Islet precursor cell (in vitro differentiated cells): Measurements from ENCODE around the gene LOX.
"Not testable (repeated sequence)": the region's sequence is repeated elsewhere in the genome, so short reads cannot be mapped to it uniquely, and the experiment has no call there.

Source experiments
- DNase-seq: peaks from one replicate; pipeline ENCODE4 v3.0.0-alpha.2; 2018

Gene LOX

DNA sequence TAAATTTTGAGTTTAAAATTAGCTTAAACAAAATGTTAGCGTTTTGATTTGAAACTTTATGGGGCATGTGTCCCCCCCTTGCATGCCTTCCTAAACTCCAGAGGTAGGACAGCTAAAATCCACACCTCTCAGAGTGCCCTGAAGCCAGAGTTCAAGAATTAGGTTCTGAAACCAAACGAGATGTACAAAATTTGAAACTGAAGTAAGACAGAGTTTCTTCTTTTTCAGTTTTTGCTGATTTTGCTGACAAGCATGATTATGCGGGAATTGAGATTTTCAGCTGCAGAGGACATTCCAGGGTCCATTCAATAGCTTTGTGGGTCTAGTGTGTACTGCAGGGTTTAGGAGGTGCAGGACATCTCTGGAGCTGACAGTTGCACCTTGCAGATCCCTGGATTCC lies 17.1 kb upstream of the LOX start:
- DNase-seq, result no peak

DNA sequence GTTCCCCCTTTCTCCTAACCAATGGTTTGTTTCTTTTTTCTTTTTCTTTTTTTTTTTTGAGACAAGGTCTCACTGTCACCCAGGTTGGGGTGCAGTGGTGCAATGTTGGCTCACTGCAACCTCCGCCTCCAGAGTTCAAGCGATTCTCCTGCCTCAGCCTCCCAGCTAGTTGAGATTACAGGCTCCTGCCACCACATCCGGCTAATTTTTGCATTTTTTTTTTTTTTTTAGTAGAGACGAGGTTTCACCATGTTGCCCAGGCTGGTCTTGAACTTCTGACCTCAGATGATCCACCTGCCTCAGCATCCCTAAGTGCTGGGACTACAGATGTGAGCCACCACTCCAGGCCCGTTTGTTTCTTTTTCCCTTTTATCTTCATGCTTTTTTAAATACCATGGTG lies 16.2 kb upstream of the LOX start:
- DNase-seq, result not testable (repeated sequence)

DNA sequence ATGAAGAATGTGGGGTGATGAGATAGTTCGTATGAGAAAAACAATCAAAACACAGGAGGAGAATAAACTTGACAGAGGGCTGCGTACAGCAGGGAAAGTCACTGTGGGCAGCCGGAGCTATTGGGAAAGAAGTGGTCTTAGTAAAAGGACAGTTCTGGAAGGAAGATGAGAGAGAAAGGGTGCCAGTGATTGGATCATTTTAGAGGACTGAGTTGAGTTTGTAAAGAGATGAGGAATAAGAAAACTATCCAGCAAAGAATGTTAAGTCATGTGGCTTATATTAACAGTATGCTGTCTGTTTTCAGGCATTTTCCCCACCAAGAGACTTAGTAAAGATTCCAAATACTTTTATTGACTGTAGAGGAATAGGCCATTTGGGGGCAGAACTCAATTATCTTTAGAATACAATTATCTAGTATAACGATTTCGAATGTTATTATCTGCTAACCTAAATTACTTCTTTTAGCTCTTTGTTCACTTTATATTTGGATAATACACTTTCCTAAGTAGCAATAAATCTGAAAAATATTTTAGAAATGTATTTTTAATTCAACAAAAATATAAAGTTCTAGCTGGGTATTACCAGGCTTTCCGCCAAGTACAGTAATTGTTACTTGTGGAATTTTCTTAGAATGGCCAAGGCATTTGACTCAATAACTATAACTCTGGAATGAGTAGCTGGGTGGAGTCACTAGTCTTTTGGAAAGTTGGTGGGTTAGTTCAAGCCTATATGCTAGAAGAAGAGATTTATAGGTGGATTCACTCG lies 15.5 kb upstream of the LOX start:
- DNase-seq, result no peak

- no peak for DNase-seq
These were observed 14.0 kb upstream of the LOX start for GRCh38 chr5:122091936-122092600.

DNA sequence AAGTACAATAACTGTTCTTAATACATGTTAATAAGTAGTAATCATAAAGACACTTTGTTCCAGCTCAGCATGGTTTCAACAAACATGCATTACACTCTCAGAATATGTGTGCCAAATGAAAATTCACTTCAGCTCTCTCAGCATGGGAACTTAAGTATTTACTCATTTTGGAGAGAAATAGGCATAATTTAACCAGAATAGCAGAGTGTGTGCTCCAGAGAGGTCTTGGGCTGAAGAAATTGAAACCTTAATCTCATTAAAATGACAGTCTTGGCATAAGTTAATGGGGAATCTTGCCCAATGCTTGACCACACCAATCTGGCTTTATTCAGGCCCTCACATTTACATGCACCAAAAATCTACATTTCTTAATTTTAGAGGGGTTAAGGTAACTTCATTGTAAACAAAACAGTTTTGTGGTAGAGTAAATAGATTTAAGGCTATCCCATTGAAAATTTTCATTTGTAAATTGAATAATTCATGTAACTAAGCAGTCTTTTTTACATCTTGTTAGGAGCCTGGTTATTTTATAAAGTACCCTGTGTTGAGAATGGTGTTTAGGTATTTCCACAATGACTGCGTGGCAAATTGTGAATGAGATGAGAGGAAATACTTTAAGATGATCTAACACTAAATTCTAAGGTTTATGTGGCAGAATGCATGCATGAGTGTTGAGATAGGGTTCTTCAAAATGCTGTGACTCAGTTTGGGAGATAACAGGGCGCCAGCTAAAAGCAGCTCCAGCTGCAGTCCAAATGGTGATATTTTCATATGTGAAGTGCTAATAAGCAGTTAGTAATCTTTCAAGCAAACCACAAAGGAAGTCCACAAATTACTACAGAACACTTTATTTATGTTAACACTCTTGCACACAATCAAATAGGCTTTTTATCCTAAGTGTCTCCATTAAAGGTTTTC lies 11.3 kb upstream of the LOX start:
- DNase-seq, result no peak

DNA sequence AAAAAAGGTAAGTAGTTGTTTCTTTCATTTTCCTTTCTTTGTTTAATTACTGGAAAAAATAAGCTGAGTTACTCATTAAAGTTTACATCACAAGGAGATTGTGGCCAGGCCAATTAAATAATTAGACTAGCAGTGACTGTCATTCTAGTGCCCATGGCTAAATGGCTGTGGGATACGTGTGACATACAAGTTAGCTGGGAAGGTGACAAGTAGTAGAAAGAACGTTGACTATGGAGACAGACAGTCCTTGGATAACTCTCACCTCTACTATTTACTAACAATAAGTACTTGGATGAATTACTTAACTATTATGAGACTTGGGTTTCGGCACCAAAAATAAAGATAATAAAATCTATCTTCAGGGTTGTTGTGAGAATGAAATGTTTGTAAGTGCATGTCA lies 7.0 kb upstream of the LOX start:
- DNase-seq, result no peak

DNA sequence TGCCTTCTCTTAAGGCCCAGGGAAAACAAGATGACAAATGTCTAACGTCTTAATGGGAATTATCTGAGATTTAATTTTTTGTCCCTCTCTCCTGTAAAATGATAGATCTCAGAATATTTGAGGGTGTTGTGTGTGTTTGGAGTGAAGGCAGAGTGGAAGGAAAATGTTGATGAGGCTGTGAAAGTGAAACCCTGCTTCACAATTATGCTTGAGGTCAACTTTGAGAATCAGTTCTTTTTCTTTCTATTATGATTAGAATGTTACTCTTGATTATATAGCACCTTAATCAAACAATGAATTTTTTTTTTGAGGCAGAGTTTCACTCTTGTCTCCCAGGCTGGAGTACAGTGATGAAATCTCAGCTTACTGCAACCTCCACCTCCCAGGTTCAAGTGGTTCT lies 5.5 kb upstream of the LOX start:
- DNase-seq, result no peak

- DNase-seq, result no peak
These were observed 3.5 kb upstream of the LOX start for GRCh38 chr5:122081541-122081940.

- DNase-seq, result peak; percentile 77
These were observed 518 bp downstream of the LOX start for GRCh38 chr5:122077366-122078115.

DNA sequence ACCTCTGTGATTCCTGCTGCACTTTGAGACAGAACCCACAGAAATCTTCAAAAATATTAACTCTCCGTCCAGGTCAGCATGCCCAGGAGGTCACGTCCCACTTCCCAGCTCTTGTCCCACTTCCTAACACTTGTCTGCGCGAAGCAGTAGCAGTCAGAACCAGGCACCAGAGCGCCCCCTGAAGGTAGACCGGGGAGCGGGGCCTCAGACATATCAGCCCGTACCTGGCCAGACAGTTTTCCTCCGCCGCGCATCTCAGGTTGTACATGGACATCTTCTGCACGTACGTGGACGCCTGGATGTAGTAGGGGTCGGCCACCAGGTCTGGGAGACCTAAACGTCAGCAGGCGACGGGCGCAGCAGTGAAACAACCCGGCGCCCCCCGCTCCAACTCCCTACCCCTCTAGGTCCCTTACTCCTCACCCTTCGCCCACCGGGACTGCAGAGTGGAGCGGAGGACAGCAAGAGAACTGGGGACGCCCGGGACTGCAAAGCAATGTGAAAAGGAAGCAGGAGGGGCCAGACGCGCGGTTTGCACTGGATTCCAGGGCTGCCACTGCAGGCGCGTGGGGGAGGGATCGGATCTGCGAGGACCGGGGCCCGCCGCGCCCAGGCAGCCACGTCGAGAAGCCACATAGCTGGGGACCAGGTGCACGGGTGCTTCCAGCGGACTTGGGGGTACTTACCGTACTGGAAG lies 1.2 kb downstream of the LOX start:
- peak; percentile 94 for DNase-seq

DNA sequence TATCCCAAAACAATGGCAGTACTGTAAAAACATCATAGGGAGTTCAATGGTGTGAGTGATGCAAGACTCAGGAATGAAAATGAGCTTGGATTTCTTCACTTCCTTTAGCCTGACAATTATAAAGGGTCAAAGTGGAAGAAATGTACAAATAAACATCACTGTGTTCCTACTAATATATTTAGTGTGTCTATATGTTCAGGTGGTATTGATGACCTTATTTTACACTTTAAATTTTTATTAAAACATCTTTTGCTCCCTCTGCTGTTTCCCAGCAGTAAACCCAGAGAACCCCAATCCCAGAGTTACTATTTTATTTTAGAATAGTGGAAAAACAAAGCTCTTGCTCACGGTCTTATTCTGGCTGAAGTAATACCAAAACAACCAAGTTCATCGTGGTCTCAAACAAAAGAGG lies 2.0 kb downstream of the LOX start:
- no peak for DNase-seq

GRCh38 chr5:122073864-122074263 lies 4.2 kb downstream of the LOX start:
- no peak for DNase-seq

DNA sequence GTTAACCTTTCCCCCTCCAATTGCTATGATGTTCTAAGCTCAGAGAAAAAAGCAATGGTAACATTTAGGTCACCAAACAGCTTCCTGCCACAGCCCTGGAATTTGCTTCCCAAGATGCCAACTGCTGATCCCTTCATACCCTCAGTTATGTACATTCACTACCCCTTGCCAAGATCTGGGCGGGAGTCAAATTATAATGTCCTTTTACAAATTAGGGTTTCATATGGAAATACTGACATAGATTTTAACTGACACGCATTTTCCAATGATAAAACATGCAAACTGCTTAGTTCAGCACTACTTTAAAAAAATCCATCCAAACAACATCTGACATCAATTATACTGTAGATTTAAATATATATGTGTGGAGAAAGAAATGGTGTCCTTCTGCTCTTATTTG lies 5.0 kb downstream of the LOX start:
- no peak for DNase-seq

GRCh38 chr5:122067390-122067789 lies 10.7 kb downstream of the LOX start:
- peak; percentile 75 for DNase-seq

- no peak for DNase-seq
These were observed 13.1 kb downstream of the LOX start for GRCh38 chr5:122064992-122065391.

DNA sequence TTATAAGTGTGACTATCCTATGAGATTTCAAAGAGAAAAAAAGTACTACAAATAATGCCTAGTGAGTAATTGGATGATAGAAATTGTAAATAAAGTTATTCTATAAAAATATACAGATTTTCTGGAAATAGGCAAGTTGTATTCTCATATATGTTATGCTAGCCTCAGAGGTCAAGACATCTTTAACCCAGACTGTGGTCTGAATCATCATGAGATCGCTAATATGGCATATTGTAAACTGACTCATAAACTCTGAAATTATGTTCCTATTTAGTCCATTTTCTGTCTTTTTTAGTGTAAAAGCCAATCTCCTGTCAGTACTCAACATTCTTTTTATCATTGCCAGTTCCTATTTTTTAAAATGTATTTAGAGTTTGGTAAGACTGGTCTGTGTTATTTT lies 14.2 kb downstream of the LOX start:
- DNase-seq, result no peak

GRCh38 chr5:122062205-122062604 lies 15.9 kb downstream of the LOX start:
- DNase-seq, result no peak

DNA sequence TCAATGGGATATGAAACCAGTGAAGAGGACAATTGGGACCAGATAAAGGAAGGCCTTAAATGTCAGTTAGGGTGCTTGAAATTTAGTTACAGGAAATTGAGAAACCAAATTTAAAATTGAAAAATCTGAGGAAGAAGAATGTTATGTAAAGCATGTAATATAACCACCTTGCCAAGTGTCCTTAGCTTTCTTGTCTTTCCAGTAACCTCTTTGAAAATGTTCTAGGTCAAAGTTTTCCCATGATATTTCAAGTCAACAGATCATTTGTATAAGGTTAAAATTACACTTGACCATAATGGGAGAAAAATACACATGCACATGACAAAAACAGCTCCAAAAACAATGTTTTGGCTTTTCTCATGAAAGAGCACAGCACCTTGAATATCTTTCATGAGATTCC lies 21.1 kb downstream of the LOX start:
- no peak for DNase-seq

DNA sequence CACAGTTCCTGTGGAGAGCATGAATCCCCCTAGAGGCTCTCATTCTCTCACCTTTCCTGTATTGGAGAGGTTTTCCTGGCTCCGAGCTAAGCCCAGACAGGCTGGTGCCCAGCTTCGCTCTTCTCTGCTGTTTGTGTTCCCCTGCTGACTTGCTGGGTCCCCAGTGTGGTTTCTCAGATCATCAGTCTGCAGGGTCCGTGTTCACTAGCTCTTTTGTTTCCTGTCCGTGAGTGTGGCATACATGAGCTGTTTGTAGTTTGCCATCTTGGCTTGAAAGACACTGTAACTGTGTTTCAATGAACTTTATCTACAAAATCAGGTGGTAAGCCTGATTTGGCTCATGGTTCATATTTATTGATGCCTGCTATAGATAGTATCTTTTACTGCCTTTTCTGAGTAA lies 23.8 kb downstream of the LOX start:
- no peak for DNase-seq

DNA sequence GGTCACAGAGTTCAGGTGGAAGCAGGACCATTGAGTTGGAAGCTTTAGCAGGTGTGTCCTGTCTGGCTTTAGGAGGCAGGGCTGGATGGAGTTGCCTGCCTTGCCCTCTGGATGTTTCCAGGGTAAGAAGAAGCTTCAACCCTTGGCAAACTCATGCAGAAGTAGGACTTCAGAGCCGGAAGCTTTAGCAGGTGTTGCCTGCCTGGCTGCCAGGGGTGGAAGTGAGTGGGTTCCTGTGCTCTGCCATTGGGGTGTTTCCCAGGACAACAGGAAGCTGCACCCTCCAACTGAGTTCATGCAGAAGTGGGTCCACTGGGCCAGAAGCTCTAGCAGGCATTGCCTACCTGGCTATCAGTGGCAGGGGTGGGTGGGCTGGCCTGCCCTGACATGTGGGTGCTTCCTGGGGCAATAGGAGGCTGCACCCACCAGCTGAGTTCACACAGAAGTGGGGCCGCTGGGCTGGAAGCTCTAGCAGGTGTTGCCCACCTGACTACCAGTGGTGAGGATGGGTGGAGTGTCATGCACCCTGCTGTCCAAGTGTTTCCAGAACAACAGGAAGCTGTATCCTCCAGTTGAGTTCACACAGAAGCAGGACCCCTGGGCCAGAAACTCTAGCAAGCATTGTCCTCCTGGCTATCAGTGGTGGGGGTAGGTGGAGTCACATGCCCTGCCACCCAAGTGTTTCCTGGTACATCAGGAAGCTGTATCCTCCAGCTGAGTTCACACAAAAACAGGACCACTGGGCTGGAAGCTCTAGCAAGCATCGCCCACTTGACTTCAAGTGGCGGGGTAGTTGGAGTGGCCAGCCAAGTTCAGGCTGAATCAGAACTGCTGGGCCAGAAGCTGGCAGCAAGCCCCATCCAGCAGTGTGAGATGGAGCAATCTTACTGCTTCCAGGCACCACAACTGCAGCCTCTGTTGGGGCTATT lies 24.6 kb downstream of the LOX start:
- DNase-seq, result no peak

- no peak for DNase-seq
These were observed 26.5 kb downstream of the LOX start for GRCh38 chr5:122051569-122051968.
